Gastrocnemius medialis (tissue), 4 donors: Measurements from ENCODE around the gene VOPP1.

ENCODE experiments used
- CTCF ChIP-seq, 5 experiments: fragments of 450-650 bp in 3 of 5; fragments of 200-600 bp in 2 of 5; sonication (generic) in 2 of 5; IDR thresholded peaks in 4 of 5; conservative IDR thresholded peaks in 1 of 5; 1 replicate in 4 of 5; 2 replicates in 1 of 5; pipeline ENCODE4 v1.5.1; 2016 to 2019; ENCODE audit warnings: antibody characterized with exemption in 5 of 5, mild to moderate bottlenecking in 3 of 5, moderate library complexity in 3 of 5
- POLR2A ChIP-seq, 2 donors: fragments of 450-650 bp; IDR thresholded peaks; one replicate each; pipeline ENCODE4 v1.6.1; 2017; ENCODE audit warnings: antibody characterized with exemption in 2 of 2, mild to moderate bottlenecking in 2 of 2, moderate library complexity in 2 of 2

GRCh38 chr7:55497521-55497920 is 74.8 kb downstream of the VOPP1 start:
- TF ChIP-seq CTCF (IDR thresholded peaks at IDR 0.05 in 4 of 5, conservative IDR thresholded peaks at IDR 0.05 in 1 of 5) (no peak), POLR2A (IDR thresholded peaks at IDR 0.05) (no peak)
